Transverse colon (tissue), 4 donors: Measurements from ENCODE around the gene TOX2. TPM values are rescaled to one million over a fixed set of nuclear protein-coding genes. Genes with fewer than 3 reads are reported as not detected.

Experiments
- DNase-seq: peaks from one replicate; pipeline ENCODE4 v3.0.0-alpha.2; 2019
- H3K27ac ChIP-seq, 4 donors: fragments of 200-600 bp; sonication (generic); 2 replicates each; pipeline ENCODE4 v1.5.1; 2016 to 2018; ENCODE audit warnings: inconsistent platforms in 4 of 4
- H3K27me3 ChIP-seq: fragments of 200-600 bp; sonication (generic); 2 replicates; pipeline ENCODE4 v1.5.1; 2017; ENCODE audit warnings: inconsistent platforms
- H3K36me3 ChIP-seq, 4 donors: fragments of 200-600 bp; sonication (generic); 2 replicates each; pipeline ENCODE4 v1.5.1; 2017 to 2019; ENCODE audit warnings: inconsistent platforms in 4 of 4
- H3K4me1 ChIP-seq, 4 donors: fragments of 200-600 bp; sonication (generic); 2 replicates each; pipeline ENCODE4 v1.5.1; 2017 to 2020; ENCODE audit warnings: inconsistent platforms in 4 of 4
- H3K4me3 ChIP-seq, 4 donors: fragments of 200-600 bp; sonication (generic); 1 replicate in 1 of 4; 2 replicates in 3 of 4; pipeline versions ENCODE4 v1.5.1 to v1.6.1; 2017 to 2019; ENCODE audit warnings: inconsistent platforms in 4 of 4
- H3K9me3 ChIP-seq, 2 donors: fragments of 200-600 bp; sonication (generic); 2 replicates each; pipeline ENCODE4 v1.5.1; 2017 to 2019; ENCODE audit warnings: inconsistent platforms in 2 of 2
- EP300 ChIP-seq: sonication (generic); formaldehyde crosslinking; IDR thresholded peaks from one replicate; pipeline ENCODE4 v1.6.1; 2017; ENCODE audit warnings: antibody characterized with exemption, low read depth
- POLR2A ChIP-seq: fragments of 450-650 bp; IDR thresholded peaks from one replicate; pipeline ENCODE4 v1.6.1; 2016; ENCODE audit warnings: antibody characterized with exemption, mild to moderate bottlenecking, moderate library complexity
- POLR2AphosphoS5 ChIP-seq, 3 donors: sonication (generic); formaldehyde crosslinking; IDR thresholded peaks; one replicate each; pipeline ENCODE4 v1.6.1; 2016; ENCODE audit warnings: antibody characterized with exemption in 3 of 3
- WGBS, 2 donors: methylation state at CpG; one replicate each; pipeline ENCODE4 v1.1.5; 2018; ENCODE audit warnings: low coverage in 1 of 2; 5-methylcytosine and 5-hydroxymethylcytosine counted together
- in situ Hi-C, 4 donors: fragments of 200-750 bp; cut with MboI; loops; one replicate each; pipeline versions ENCODE4 v1.15.0 to v1.15.1; 2017; ENCODE audit warnings: low sequenced_read_pairs in 3 of 4, low pct_ligation_motif_present in 1 of 4, low pct_unique_long_range_greater_than_20kb in 1 of 4
- intact Hi-C: fragments of 100-400 bp; cut with DNase I; formaldehyde crosslinking; loops from one replicate; pipeline ENCODE4 v1.15.1; 2023; ENCODE audit warnings: low total_unique reads
- total RNA-seq, 4 donors: library from RNA; depleted of rRNA; stranded (reverse); fragments of >200 nt; gene quantifications; one replicate each; pipeline ENCODE4 v1.1.0, GENCODE V29; 2016
- TF ChIP-seq, protein P1 (sequence below), 5 experiments: fragments of 200-600 bp in 3 of 5; fragments of 450-650 bp in 2 of 5; sonication (generic) in 3 of 5; IDR thresholded peaks; 1 replicate in 2 of 5; 2 replicates in 3 of 5; pipeline ENCODE4 v1.5.1; 2016 to 2017; ENCODE audit warnings: antibody characterized with exemption in 5 of 5, inconsistent platforms in 3 of 5, mild to moderate bottlenecking in 2 of 5, moderate library complexity in 1 of 5

TOX2 gene
- total RNA-seq, 4 donors from 2014 or later: 1.5 to 15.7 (median 6.8) TPM

DNA sequence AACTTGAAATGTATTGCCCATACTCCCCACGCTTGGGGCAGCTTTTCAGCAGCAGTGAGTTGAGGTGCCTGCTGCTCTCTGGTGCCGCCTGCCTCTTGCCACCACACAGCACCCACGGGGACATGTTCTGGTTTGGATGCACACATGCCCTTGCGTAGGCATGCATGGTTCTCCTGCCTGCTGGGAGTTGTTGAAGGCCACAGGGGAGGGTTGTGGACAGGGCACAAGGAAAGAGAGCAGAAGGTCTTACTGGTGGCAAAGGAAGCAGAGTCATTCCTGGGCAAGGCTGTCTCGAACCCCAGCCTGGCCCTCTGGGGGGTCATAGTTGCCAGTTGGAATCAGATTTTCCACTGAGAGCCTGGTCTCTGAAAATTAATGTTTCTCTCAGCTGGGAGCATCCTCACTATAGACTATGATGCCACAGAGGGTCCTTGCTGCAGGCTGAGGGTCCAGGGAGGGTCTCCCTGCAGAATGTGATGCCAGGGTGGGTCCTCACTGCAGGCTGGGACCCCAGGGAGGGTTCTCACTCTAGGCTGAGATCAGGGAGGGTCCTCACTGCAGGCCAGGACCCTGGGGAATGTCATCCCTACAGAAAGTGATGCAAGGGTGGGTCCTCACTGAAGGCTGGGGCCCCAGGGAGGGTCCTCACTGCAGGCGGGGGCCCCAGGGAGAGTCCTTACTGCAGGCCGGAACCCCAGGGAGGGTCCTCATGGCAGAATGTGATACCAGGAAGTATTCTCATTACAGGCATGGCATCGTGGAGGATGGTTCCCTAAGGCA lies 59.2 kb downstream of the TOX2 start:
- Histone ChIP-seq H3K27ac (no peak overlapping the region), H3K4me1 (no peaks in the 10 kb centered on the region), H3K9me3 (no peaks in the 10 kb centered on the region), H3K4me3 (no peak overlapping the region), H3K27me3 (no peaks in the 10 kb centered on the region), H3K36me3 (no peaks in the 10 kb centered on the region)
- TF ChIP-seq POLR2A (no peak), EP300 (no peak), POLR2AphosphoS5 (IDR thresholded peaks at IDR 0.05) (no peak)
- TF ChIP-seq, protein P1, sequence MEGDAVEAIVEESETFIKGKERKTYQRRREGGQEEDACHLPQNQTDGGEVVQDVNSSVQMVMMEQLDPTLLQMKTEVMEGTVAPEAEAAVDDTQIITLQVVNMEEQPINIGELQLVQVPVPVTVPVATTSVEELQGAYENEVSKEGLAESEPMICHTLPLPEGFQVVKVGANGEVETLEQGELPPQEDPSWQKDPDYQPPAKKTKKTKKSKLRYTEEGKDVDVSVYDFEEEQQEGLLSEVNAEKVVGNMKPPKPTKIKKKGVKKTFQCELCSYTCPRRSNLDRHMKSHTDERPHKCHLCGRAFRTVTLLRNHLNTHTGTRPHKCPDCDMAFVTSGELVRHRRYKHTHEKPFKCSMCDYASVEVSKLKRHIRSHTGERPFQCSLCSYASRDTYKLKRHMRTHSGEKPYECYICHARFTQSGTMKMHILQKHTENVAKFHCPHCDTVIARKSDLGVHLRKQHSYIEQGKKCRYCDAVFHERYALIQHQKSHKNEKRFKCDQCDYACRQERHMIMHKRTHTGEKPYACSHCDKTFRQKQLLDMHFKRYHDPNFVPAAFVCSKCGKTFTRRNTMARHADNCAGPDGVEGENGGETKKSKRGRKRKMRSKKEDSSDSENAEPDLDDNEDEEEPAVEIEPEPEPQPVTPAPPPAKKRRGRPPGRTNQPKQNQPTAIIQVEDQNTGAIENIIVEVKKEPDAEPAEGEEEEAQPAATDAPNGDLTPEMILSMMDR (IDR thresholded peaks at IDR 0.05): no peak
- in situ Hi-C loops: no loop called here
- intact Hi-C loops: no loop called here
- no peak for DNase-seq
- 90% methylated on average over 8 of the region's 8 CpGs; no CpG with 5 or more reads in 1 of the 2 donors for WGBS, 2 donors

DNA sequence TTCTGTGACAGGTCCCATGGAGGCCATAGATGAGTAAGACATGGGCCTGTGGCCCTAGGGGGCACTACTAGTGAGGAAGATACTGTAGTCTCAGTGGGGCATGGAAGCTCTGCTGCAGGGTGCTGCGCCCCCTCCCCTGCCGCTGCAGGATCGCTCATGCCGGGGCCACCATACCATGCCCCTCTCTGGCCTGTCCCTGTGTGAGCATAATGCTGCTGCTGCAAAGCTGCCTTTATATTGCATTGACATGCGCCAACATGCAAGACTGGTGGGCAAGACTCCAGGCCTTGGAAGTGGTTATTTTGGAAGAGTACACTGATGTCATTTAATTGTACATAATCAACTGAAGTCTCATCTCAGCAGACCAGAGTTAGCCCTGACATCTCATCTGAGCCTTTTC lies 60.0 kb downstream of the TOX2 start:
- 86 to 100% methylated on average over 1 to 4 of the region's 5 CpGs for WGBS, 2 donors
- no peak overlapping the region for H3K27ac ChIP-seq
- intact Hi-C loops (no loop called here), in situ Hi-C loops (no loop called here)
- no peaks in the 10 kb centered on the region for H3K36me3 ChIP-seq
- no peaks in the 10 kb centered on the region for H3K9me3 ChIP-seq
- TF ChIP-seq EP300 (no peak), POLR2A (no peak), POLR2AphosphoS5 (IDR thresholded peaks at IDR 0.05) (no peak)
- TF ChIP-seq, protein P1 (IDR thresholded peaks at IDR 0.05): no peak
- no peaks in the 10 kb centered on the region for H3K4me1 ChIP-seq
- no peaks in the 10 kb centered on the region for H3K27me3 ChIP-seq
- no peak for DNase-seq
- no peak overlapping the region for H3K4me3 ChIP-seq

DNA sequence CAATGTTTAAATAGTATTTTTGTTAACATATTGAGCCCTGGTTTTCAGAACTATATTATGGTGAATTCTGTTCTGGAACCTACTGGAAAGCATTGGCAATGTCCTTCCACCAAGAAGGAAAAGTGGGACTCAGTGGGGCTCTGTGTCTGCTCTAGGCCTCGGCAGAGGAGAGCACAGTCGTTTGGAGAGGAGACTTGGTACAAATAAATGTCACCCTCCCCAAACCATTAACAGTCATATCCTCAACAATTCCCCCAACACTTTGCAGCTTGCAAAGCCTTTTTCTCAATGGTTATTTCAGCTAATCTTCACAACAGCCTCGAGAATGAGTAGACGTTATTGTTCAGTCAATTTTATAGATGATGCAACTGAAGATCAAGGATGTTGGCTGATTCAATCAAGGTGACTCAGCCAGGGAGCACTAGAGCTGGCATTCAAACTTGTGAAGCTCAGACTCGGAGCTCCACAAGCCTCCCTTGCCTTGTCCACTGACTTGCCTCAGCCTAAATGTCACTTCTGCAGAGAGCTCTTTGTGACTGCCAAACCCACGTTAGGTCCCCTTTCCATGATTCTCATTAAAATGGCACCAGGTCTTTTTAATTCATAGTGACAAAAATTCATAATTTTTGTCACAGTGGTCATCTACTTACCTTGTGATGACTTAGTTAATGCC lies 60.6 kb downstream of the TOX2 start:
- no peak for TF ChIP-seq POLR2AphosphoS5 (IDR thresholded peaks at IDR 0.05)
- no peak for TF ChIP-seq POLR2A
- TF ChIP-seq, protein P1 (IDR thresholded peaks at IDR 0.05): no peak
- no peak for TF ChIP-seq EP300
- no peak overlapping the region for H3K4me3 ChIP-seq
- no peaks in the 10 kb centered on the region for H3K4me1 ChIP-seq
- H3K9me3 ChIP-seq: no peaks in the 10 kb centered on the region
- H3K27me3 ChIP-seq: no peaks in the 10 kb centered on the region
- in situ Hi-C loops (no loop called here), intact Hi-C loops (no loop called here)
- H3K27ac ChIP-seq: no peak overlapping the region
- 78 to 82% methylated on average over 4 to 6 of the region's 6 CpGs for WGBS, 2 donors
- H3K36me3 ChIP-seq: no peaks in the 10 kb centered on the region
- no peak for DNase-seq

DNA sequence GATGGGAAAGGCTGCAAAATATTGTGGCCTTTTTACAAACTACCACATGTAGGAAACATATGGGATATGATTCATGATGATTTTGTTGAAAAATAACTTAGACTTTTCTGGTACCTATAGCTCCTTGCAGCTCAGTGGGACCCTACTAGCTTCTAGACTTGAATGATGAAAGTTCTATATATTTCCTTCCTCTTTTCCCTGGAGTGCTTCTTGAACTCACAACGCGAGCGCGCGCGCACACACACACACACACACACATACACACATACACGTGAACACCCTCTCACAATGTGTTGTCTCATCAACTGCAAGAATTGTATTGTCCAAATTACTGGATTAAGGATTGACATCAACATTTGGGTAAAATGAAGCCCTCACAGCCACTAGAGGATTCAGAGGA lies 61.9 kb downstream of the TOX2 start:
- no peak for DNase-seq
- intact Hi-C loops: no loop called here
- Histone ChIP-seq H3K4me3 (no peak overlapping the region), H3K27ac (no peak overlapping the region), H3K27me3 (no peaks in the 10 kb centered on the region), H3K9me3 (no peaks in the 10 kb centered on the region), H3K36me3 (no peaks in the 10 kb centered on the region), H3K4me1 (no peaks in the 10 kb centered on the region)
- 60 to 92% methylated on average over 2 to 7 of the region's 7 CpGs for WGBS, 2 donors
- in situ Hi-C loops: no loop called here
- TF ChIP-seq, protein P1 (IDR thresholded peaks at IDR 0.05): no peak
- TF ChIP-seq POLR2A (no peak), POLR2AphosphoS5 (IDR thresholded peaks at IDR 0.05) (no peak), EP300 (no peak)
